HCT116 (cell line): ENCODE data around the gene MYO7A.

Source experiments
- POLR2A ChIP-seq: IDR thresholded peaks from 2 replicates; pipeline ENCODE4 v1.7.0; 2011; ENCODE audit warnings: borderline replicate concordance; ENCODE audit not compliant: insufficient read depth, insufficient read length; ENCODE audit errors: extremely low read depth
- TF ChIP-seq, protein P1 (sequence below), 3 experiments: fragments of 200-600 bp in 1 of 3; sonication (generic) in 1 of 3; IDR thresholded peaks in 2 of 3; conservative IDR thresholded peaks in 1 of 3; 2 replicates each; pipeline ENCODE4 v1.5.1; 2012 to 2017; ENCODE audit warnings: low read depth in 2 of 3, low read length in 2 of 3, antibody characterized with exemption in 1 of 3, borderline replicate concordance in 1 of 3, control low read depth in 1 of 3, mild to moderate bottlenecking in 1 of 3, mixed read lengths in 1 of 3, mixed run types in 1 of 3, moderate library complexity in 1 of 3; ENCODE audit not compliant: insufficient read depth in 1 of 3

DNA sequence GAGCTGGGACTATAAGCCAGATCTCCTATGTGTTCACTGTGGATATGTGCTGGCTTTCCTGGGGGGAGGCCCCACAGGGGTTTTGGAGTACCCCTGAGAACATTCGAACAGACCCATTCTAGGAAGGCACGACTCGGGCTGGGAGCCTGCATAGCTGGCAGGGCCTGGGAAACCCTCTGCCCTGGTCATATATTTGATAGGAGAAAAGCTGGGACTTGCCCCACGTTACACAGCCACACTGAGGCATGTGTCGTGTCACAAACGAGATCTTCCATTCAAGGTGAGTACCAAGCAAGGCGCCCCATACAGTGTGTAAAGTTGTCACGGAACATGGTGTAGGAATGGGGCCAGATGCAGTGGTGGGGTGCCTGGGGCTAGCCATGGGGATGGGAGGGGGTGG lies 11.2 kb downstream of the MYO7A start:
- TF ChIP-seq, protein P1, sequence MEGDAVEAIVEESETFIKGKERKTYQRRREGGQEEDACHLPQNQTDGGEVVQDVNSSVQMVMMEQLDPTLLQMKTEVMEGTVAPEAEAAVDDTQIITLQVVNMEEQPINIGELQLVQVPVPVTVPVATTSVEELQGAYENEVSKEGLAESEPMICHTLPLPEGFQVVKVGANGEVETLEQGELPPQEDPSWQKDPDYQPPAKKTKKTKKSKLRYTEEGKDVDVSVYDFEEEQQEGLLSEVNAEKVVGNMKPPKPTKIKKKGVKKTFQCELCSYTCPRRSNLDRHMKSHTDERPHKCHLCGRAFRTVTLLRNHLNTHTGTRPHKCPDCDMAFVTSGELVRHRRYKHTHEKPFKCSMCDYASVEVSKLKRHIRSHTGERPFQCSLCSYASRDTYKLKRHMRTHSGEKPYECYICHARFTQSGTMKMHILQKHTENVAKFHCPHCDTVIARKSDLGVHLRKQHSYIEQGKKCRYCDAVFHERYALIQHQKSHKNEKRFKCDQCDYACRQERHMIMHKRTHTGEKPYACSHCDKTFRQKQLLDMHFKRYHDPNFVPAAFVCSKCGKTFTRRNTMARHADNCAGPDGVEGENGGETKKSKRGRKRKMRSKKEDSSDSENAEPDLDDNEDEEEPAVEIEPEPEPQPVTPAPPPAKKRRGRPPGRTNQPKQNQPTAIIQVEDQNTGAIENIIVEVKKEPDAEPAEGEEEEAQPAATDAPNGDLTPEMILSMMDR (IDR thresholded peaks at IDR 0.05 in 2 of 3, conservative IDR thresholded peaks at IDR 0.05 in 1 of 3; ENCODE audit: borderline replicate concordance in 1 of 3, insufficient read depth in 1 of 3, low read depth in 2 of 3, low read length in 2 of 3): no peak
- TF ChIP-seq POLR2A: no peak
